T-helper 1 cell treated with Interleukin-12 subunit alpha and Interleukin-12 subunit beta and Interleukin-4 antibody, amounts not matched to agents 30 μg/mL and 1 μg/mL, for 36 hours (primary cell): ENCODE measurements around the gene PDGFRB.

Experiments
- H3K27ac Mint-ChIP-seq: one replicate; pipeline ENCODE4 v1.8.0; 2021; ENCODE audit warnings: mild to moderate bottlenecking, mixed read lengths
- H3K27me3 Mint-ChIP-seq: one replicate; pipeline ENCODE4 v1.8.0; 2021; ENCODE audit warnings: low read depth, mixed read lengths
- H3K36me3 Mint-ChIP-seq: one replicate; pipeline ENCODE4 v1.8.0; 2021; ENCODE audit warnings: low read depth, mixed read lengths
- H3K4me1 Mint-ChIP-seq: one replicate; pipeline ENCODE4 v1.8.0; 2021; ENCODE audit warnings: low read depth, mixed read lengths
- H3K4me3 Mint-ChIP-seq: one replicate; pipeline ENCODE4 v1.8.0; 2021; ENCODE audit warnings: mild to moderate bottlenecking, moderate library complexity, mixed read lengths
- H3K9me3 Mint-ChIP-seq: one replicate; pipeline ENCODE4 v1.8.0; 2021; ENCODE audit warnings: mixed read lengths

PDGFRB gene

DNA sequence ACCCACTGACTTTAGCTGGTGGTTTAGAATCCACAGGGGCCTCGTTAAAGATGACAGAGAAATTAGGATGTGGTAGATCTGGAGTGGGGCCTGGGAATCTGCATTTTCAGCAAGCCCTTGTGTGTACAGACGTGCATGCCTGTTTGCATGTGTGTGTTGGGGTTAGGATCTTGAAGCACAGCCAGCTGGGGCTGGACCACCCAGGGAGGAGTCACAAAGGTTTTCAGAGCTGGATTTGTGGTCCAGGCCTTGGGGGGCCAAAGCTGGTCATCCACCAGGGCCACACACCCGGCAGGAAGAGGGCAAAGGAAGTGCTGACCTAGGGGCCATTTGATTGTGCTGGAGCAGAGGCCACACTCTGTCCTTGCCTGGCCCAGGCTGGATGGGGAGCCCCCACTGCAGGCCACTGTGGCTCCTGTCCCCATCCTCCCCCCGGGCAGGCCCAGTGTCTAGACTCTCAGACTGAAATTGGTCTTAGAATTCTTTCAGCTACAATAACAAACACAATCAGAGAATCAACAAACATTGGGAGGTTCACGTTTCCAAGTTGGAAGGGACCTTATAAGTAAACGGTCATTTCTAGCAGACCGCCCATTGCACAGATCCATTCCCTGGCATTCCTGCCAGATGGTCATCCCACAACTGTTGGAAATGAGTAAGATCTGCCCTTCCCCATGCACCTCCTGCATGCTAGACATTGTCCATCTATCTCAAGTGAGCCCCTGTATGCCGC, 21.3 kb upstream of the PDGFRB start:
- no peaks in the 10 kb centered on the region for H3K9me3 Mint-ChIP-seq
- H3K27me3 Mint-ChIP-seq = peaks cover 14% of the 10 kb centered on the region
- no peak overlapping the region for H3K27ac Mint-ChIP-seq

DNA sequence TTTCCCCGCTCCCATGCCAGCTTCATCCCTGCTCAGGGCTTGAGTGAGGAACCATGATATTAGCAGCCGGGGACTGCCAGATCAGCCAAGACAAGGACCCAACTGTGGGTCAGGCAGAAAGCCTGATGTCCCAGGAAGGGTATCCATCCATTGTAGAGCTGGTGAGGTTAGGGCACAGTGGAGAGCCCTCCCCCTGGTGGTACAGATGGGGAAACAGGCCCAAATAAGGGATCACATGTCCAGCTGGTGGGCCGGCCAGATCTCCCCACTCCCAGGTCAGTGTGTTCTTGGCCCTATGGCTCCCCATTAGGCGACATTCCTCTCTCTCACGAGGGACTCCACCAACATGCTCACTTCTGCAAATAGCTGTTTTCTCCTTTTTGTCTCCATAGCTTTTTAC, 19.9 kb upstream of the PDGFRB start:
- Mint-ChIP-seq H3K36me3 (no peaks in the 10 kb centered on the region), H3K9me3 (no peaks in the 10 kb centered on the region), H3K4me3 (no peak overlapping the region), H3K27me3 (peaks cover 18% of the 10 kb centered on the region), H3K27ac (no peak overlapping the region), H3K4me1 (no peaks in the 10 kb centered on the region)

More for the DNA sequence above, 21.3 kb upstream of the PDGFRB start:
- Mint-ChIP-seq H3K4me3 (no peak overlapping the region), H3K36me3 (no peaks in the 10 kb centered on the region), H3K4me1 (no peaks in the 10 kb centered on the region)

DNA sequence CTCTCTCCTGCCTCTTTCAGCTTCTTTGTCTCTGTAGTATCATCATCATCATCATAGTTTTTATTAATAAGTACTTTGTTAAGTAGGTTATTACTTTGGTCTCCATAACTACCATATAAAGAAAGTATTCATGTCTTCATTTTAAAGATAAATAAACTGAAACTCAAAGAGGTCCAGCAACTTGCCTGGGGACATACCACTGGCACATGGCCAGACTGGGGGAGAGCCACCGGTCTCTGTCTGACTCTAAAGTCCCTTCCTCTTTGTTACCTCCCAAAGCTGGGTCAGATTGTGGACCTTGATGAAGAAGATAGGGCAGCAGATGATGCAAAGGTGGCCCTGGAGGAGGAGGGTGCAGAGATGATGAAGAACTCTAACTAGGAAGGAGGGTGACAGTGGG, 19.4 kb upstream of the PDGFRB start:
- Mint-ChIP-seq H3K27me3 (peaks cover 23% of the 10 kb centered on the region), H3K27ac (no peak overlapping the region), H3K4me3 (no peak overlapping the region), H3K9me3 (no peaks in the 10 kb centered on the region), H3K4me1 (no peaks in the 10 kb centered on the region), H3K36me3 (no peaks in the 10 kb centered on the region)

DNA sequence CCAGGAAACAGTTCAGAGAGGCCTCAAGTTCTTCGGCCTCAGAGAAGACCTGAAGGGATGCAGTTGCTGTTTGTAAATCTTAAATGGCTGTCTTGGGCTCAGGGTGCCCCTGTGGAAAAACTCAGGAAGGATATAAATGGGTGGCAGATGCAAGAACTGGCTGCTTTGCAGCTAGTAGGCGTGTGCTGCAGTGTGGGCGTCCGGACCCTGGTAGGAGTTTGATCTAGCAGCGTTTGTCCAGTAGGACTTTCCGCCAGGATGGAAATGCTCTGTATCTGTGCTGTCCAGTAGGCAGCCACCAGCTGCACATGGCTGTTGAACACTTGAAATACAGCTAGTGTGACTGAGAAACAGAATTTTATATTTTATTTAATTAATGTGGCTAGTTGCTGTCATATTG, 18.6 kb upstream of the PDGFRB start:
- Mint-ChIP-seq H3K4me3 (no peak overlapping the region), H3K27ac (no peak overlapping the region), H3K9me3 (no peaks in the 10 kb centered on the region), H3K27me3 (peaks cover 26% of the 10 kb centered on the region), H3K36me3 (no peaks in the 10 kb centered on the region), H3K4me1 (no peaks in the 10 kb centered on the region)

DNA sequence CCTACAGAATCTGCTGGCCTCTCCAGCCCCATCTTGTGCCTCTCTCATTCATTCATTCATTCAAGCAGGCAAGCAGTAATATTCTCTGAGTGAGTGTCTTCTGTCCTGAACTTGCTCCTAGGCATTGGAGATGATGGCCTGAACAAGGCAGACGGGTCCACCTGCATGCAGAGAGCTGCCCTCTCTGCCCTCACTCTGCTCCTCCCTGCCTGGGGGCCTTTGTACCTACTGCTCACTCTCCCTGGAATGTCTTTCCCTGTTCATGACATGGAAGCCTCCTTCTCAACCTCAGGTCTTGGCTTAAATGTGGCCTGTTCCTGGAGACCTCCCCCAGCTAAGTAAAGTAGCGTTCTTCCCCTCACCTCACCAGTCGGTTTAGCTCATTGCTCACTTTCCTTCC, 17.5 kb upstream of the PDGFRB start:
- Mint-ChIP-seq H3K9me3 (no peaks in the 10 kb centered on the region), H3K27ac (no peak overlapping the region), H3K4me1 (no peaks in the 10 kb centered on the region), H3K36me3 (no peaks in the 10 kb centered on the region), H3K4me3 (no peak overlapping the region), H3K27me3 (peaks cover 36% of the 10 kb centered on the region)

DNA sequence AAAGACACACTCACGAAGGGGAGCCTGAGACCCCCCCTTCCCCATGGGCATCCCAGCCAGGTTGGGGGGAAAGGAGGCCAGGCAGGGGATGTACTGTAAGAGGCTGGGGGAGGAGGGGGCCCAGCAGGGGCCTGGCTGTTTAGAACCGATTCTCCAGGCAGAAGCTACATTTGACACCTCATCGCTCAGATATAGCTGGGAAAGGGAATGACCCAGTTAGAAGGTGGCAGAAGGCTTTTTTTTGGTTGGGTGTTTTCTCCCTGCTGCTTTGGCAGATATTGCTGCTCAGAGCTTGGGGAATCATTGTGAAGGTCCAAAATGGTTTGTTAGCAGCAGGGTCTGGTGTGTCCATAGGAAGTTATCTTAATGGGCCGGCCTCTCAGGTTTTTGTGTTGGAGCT, 16.9 kb upstream of the PDGFRB start:
- H3K27ac Mint-ChIP-seq = no peak overlapping the region
- peaks cover 42% of the 10 kb centered on the region for H3K27me3 Mint-ChIP-seq
- no peaks in the 10 kb centered on the region for H3K4me1 Mint-ChIP-seq
- H3K9me3 Mint-ChIP-seq = no peaks in the 10 kb centered on the region
- no peak overlapping the region for H3K4me3 Mint-ChIP-seq
- no peaks in the 10 kb centered on the region for H3K36me3 Mint-ChIP-seq

DNA sequence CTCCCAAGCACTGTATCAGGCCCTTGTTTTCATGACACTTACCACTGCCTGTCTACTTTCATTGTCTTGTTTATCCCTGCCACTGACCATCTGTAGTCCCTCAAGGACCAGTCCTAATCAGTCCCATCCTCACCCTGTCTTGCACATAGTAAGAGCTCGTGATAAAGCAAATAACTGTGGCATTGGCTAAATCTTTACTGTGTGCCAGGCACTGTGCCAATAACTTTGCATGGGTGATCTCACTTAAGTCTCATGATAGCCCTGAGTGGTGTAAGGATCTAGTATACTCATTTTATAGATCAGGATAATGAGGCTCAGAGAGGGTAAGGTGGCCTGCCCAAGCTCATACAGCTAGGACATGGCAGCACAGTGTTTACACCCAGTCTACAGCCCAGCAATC, 16.5 kb upstream of the PDGFRB start:
- H3K4me3 Mint-ChIP-seq = no peak overlapping the region
- no peaks in the 10 kb centered on the region for H3K36me3 Mint-ChIP-seq
- H3K27me3 Mint-ChIP-seq = peaks cover 45% of the 10 kb centered on the region
- H3K27ac Mint-ChIP-seq = no peak overlapping the region
- H3K4me1 Mint-ChIP-seq = no peaks in the 10 kb centered on the region
- H3K9me3 Mint-ChIP-seq = no peaks in the 10 kb centered on the region

DNA sequence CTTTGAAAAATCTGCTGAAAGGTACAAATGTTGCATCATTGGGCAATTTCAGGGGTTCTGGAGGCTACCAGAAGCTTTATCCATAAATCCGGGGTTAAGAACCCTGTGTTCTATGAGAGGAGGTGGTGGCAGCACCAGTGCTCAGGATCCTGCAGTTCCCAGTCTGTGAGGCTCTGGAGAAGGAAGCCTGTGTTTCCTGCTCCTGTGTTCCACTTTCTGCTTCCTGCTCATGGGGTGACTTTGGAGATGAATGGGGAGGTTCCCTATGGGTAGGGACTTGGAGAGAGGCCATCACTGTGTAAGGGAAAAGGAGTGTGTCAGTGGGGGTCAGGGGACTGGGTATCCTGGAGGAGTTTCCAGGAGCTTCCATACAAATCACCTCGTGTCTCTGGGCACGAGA, 13.2 kb upstream of the PDGFRB start:
- H3K36me3 Mint-ChIP-seq = no peaks in the 10 kb centered on the region
- no peak overlapping the region for H3K27ac Mint-ChIP-seq
- H3K4me1 Mint-ChIP-seq = no peaks in the 10 kb centered on the region
- no peaks in the 10 kb centered on the region for H3K9me3 Mint-ChIP-seq
- peaks cover 68% of the 10 kb centered on the region for H3K27me3 Mint-ChIP-seq
- H3K4me3 Mint-ChIP-seq = no peak overlapping the region

DNA sequence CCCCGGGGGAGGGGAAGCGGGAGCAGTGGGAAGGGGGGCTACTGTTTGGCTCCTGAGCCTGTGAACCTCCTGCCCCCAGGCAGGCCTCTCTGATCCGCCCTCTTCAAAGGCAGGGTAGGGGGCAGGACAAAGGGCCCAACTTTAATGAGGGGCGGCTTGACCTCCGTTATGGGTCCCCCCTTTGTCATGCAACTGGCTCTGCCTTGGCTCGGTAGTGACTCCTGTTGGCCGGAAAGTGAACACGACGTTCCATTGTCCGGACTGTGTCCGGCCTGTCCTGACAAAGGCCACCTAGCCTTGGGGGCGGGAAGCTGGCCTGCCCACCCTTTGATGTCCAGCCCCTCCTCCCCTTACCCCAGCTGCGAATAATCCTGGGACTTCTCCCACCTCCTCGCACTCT, 12.3 kb upstream of the PDGFRB start:
- Mint-ChIP-seq H3K36me3 (no peaks in the 10 kb centered on the region), H3K9me3 (no peaks in the 10 kb centered on the region), H3K4me1 (no peaks in the 10 kb centered on the region), H3K27ac (no peak overlapping the region), H3K4me3 (no peak overlapping the region), H3K27me3 (peaks cover 65% of the 10 kb centered on the region)

DNA sequence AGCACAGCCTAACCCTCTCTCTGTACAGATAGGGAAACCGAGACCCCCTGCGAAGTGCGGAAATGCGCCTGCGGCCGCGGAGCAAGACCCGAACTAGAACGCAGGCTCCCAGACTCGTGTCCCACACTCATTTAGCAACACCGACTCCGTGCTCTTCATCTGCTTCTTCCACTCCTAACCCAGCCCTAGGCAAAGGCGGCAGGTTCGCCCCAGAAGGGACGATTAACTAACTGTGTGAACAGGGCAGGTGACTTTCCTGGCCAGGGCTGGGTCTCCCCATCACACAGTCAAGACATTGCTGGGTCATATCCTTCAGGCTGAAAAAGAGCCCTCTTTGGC, 11.8 kb upstream of the PDGFRB start:
- Mint-ChIP-seq H3K36me3 (no peaks in the 10 kb centered on the region), H3K9me3 (no peaks in the 10 kb centered on the region), H3K27ac (no peak overlapping the region), H3K4me3 (no peak overlapping the region), H3K27me3 (peaks cover 66% of the 10 kb centered on the region), H3K4me1 (no peaks in the 10 kb centered on the region)

DNA sequence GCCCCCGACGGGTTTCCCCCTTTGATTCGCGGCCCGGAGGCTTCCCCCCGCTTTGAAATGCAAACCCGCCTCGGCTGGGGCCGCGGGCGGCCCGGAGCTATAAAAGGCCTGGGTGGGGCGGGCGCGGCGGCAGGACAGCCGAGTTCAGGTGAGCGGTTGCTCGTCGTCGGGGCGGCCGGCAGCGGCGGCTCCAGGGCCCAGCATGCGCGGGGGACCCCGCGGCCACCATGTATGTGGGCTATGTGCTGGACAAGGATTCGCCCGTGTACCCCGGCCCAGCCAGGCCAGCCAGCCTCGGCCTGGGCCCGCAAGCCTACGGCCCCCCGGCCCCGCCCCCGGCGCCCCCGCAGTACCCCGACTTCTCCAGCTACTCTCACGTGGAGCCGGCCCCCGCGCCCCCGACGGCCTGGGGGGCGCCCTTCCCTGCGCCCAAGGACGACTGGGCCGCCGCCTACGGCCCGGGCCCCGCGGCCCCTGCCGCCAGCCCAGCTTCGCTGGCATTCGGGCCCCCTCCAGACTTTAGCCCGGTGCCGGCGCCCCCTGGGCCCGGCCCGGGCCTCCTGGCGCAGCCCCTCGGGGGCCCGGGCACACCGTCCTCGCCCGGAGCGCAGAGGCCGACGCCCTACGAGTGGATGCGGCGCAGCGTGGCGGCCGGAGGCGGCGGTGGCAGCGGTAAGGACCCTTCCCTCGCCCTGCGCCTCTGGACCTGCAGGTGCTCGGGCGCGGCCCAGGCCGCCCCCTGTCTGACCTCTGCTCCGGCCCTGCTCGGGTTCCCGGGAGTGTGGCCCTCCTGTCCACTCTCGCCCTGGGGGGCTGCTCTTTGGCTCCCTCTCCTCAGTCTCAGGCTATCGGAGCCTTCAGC, 11.2 kb upstream of the PDGFRB start, which contains the start of gene CDX1:
CDX1 (plus strand) TSS at position 129 of the 862 bp plus-strand sequence; CDS start at position 228, 99 bp downstream.
- H3K27me3 Mint-ChIP-seq = peaks cover 63% of the 10 kb centered on the region
- no peaks in the 10 kb centered on the region for H3K9me3 Mint-ChIP-seq
- H3K27ac Mint-ChIP-seq = no peak within 1 kb of the TSS
- no peaks in the 10 kb centered on the region for H3K4me1 Mint-ChIP-seq
- H3K36me3 Mint-ChIP-seq = no peaks in the 10 kb centered on the region
- no peak within 1 kb of the TSS for H3K4me3 Mint-ChIP-seq

DNA sequence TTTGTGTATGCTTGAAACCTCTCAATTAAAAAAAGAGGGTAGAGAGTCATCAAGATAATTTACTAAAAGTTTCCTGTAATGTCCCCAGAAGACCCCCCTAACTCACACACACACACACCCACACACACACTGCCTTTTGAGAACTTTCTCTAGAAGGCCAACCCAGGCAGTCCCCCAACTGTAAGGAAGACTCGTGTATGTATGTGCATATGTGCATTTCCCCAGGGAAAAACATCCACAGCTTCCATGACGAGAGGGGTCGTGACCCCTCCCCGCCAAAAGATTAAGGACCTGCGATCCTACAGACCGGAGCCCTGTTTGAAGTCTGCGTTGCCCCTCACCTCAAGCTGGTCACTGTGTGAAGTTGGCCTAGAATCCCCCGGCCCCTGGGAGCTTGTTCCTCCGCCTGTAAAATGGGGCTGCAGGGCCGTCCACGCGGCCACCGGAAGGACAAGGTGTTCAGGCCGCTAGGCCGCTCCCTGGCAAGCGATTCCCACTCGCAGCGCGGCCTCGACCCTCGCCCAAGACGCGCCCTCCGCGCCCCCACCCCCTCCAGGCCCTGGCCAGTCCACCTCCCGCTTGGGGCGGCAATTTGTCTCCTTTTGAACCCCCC, 10.5 kb upstream of the PDGFRB start:
- Mint-ChIP-seq H3K9me3 (no peaks in the 10 kb centered on the region), H3K4me3 (no peak overlapping the region), H3K4me1 (peaks cover 1% of the 10 kb centered on the region), H3K27me3 (peaks cover 62% of the 10 kb centered on the region), H3K36me3 (no peaks in the 10 kb centered on the region), H3K27ac (no peak overlapping the region)

DNA sequence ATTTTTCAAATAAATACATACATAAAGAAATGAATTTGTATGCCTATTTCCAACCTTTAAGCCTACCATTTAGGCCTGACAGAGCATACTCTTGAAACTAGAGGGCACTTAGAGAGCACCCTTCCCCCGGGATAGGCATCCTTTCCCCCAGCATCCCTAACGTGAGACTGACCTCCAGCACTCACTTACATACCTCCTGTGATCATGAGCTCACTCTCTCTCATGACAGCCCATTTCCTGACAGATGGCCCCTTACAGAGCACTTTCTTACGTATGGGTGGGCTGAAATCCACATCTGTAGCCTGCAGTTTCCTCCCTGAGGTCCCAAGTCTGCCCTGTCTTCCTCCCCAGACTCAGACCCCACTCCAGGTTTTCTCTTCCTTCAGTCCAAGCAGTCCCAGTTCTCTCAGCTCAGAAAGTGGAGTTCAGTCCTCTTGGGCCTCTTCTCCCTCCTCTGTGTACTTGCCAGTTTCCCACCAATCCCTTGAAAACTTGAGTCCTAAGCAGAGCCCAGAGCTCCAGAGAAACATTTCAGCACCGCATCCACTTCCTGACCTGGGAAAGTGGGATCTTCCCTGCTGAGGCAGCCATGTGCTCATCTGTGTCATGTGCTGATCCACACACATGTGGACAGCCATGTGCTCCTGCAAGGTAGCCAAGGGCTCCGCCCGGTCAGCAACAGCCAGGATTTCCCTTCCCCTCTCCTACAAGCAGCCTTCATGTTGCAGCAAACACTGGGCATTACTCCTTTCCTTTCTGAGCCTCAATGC, 8.8 kb upstream of the PDGFRB start:
- Mint-ChIP-seq H3K27ac (no peak overlapping the region), H3K9me3 (no peaks in the 10 kb centered on the region), H3K36me3 (no peaks in the 10 kb centered on the region), H3K4me1 (peaks cover 1% of the 10 kb centered on the region), H3K27me3 (peaks cover 51% of the 10 kb centered on the region), H3K4me3 (no peak overlapping the region)

DNA sequence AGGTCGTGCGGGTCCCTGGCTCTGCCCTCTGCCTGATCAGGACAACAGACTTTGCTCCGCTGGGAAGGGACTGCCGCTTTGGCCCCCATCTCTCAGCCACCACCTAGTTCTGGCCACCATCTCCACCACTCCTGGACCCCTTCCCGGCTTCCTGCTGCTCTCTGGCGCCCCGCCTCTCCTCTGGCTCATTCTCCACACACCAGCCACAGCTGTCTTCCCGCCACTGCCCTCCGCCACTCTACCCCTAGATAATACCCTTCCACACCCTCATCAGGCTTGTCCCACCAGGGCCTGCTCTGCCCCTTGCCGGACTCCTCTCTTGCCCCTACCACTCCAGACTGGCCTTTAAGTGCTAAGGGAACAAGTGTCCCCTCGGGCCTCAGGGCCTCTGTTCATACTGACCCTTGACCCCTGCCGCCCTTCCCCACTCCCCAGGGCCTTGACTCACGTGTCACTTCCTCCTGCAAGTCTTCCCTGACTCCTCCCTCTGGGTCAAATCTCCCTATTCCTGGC, 8.0 kb upstream of the PDGFRB start:
- Mint-ChIP-seq H3K4me3 (no peak overlapping the region), H3K27me3 (peaks cover 46% of the 10 kb centered on the region), H3K4me1 (peaks cover 1% of the 10 kb centered on the region)

More for the DNA sequence above, 8.0 kb upstream of the PDGFRB start:
- no peaks in the 10 kb centered on the region for H3K36me3 Mint-ChIP-seq
- no peaks in the 10 kb centered on the region for H3K9me3 Mint-ChIP-seq
- no peak overlapping the region for H3K27ac Mint-ChIP-seq
